Activated CD8-positive, alpha-beta T cell treated with anti-CD3 and anti-CD28 coated beads for 36 hours (primary cell): Measurements from ENCODE around the gene CCDC12. TPM values are rescaled to one million over a fixed set of nuclear protein-coding genes. Genes with fewer than 3 reads are reported as not detected.

Experiments
- ATAC-seq: fragments of 200-7000 bp; cut with Tn5 transposase; one replicate; pipeline ENCODE4 v1.10.0; 2021; ENCODE audit warnings: mild to moderate bottlenecking, moderate library complexity
- CTCF ChIA-PET: fragments of 350-600 bp; sonication (Branson Sonifier 250); formaldehyde crosslinking; loops from one replicate; lab custom pipeline; 2021; ENCODE audit warnings: antibody characterized with exemption; lab: Charles Lee
- POLR2A ChIA-PET: fragments of 350-600 bp; sonication (Branson Sonifier 250); formaldehyde crosslinking; loops from one replicate; lab custom pipeline; 2021; ENCODE audit warnings: antibody characterized with exemption; lab: Charles Lee
- DNase-seq: peaks from one replicate; pipeline ENCODE4 v3.0.0-alpha.2; 2020
- H3K27ac Mint-ChIP-seq: one replicate; pipeline ENCODE4 v1.8.0; 2021; ENCODE audit warnings: mild to moderate bottlenecking, mixed read lengths
- H3K27me3 Mint-ChIP-seq: one replicate; pipeline ENCODE4 v1.8.0; 2021; ENCODE audit warnings: mixed read lengths
- H3K36me3 Mint-ChIP-seq: one replicate; pipeline ENCODE4 v1.8.0; 2021; ENCODE audit warnings: low read depth, mixed read lengths
- H3K4me1 Mint-ChIP-seq: one replicate; pipeline ENCODE4 v1.8.0; 2021; ENCODE audit warnings: low read depth, mixed read lengths
- H3K4me3 Mint-ChIP-seq: one replicate; pipeline ENCODE4 v1.8.0; 2021; ENCODE audit warnings: mild to moderate bottlenecking, moderate library complexity, mixed read lengths
- H3K9me3 Mint-ChIP-seq: one replicate; pipeline ENCODE4 v1.8.0; 2021; ENCODE audit warnings: mixed read lengths
- CTCF ChIP-seq: fragments of 200-600 bp; IDR thresholded peaks from one replicate; pipeline ENCODE4 v1.8.0; 2022; ENCODE audit warnings: antibody characterized with exemption, mild to moderate bottlenecking
- intact Hi-C: fragments of 100-400 bp; cut with micrococcal nuclease; formaldehyde crosslinking; loops from one replicate; pipeline ENCODE4 v1.10.0; 2022
- total RNA-seq, 2 experiments: library from RNA; stranded (reverse); gene quantifications; one replicate each; pipeline ENCODE4 v1.2.3, GENCODE V29; 2021

CCDC12 gene
- total RNA-seq, 2 experiments from 2014 or later: 51.2 to 51.6 TPM

DNA sequence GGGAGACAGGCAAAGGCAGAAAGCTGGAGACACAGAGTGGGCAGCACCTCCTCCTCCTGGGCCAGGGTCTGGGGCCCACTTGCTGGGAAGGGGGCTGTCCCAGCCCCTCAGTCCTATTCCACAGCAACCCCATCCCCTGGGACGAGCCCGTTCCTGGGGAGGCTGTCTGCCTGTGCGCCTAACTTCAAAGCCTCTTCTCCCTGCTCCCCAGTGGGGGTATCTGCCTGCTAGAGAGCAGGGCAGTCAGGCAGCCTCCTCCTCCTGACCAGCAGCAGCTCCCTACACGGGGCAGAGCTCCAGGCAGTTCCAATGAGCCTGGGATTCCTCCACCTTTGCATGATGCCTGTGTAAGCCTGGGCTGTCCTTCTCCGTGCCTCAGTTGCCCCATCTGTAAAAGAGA, 92.1 kb downstream of the CCDC12 start:
- ChIA-PET POLR2A (interaction anchor here (0.6 kb wide), 1 partner anchor 146 kb away, joined by 3 read pairs; no protein-coding TSS in a partner anchor), CTCF (interaction anchor here (1.4 to 3.4 kb wide), 2 partner anchors 10 to 18 kb away, joined by 4 to 13 read pairs; no protein-coding TSS in a partner anchor)
- H3K27me3 Mint-ChIP-seq: peaks cover 41% of the 10 kb centered on the region
- ATAC-seq: no peak
- H3K36me3 Mint-ChIP-seq: no peaks in the 10 kb centered on the region
- no peak overlapping the region for H3K4me3 Mint-ChIP-seq
- no peak for TF ChIP-seq CTCF
- no peak overlapping the region for H3K27ac Mint-ChIP-seq
- intact Hi-C loops: no loop called here
- no peaks in the 10 kb centered on the region for H3K9me3 Mint-ChIP-seq
- H3K4me1 Mint-ChIP-seq: peaks cover 3% of the 10 kb centered on the region
- DNase-seq: no peak

DNA sequence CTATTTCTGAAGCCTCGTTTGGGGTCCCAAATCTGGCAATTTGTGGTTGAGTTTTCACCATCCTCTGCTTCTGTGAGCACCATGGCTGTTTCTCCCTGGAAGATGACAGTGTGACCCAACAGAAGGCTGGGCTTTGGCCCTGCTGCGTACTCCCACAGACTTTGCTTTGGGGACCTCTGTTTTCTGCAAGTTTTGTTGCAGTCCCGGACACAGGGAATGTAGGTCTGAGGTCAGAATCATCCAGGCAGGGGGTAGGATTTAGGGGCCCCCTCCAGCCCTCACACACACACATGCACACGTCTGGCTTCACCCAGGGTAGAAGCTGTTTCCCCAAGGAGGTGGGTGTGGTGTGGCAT, 92.7 kb downstream of the CCDC12 start:
- ATAC-seq: no peak
- POLR2A ChIA-PET: no interaction called here
- CTCF ChIA-PET: interaction anchor here (3.4 kb wide), 1 partner anchor 17 kb away, joined by 13 read pairs; no protein-coding TSS in a partner anchor
- Mint-ChIP-seq H3K36me3 (no peaks in the 10 kb centered on the region), H3K4me1 (peaks cover 3% of the 10 kb centered on the region), H3K9me3 (no peaks in the 10 kb centered on the region), H3K27me3 (peaks cover 43% of the 10 kb centered on the region), H3K4me3 (no peak overlapping the region), H3K27ac (no peak overlapping the region)
- no peak for TF ChIP-seq CTCF
- no peak for DNase-seq
- intact Hi-C loops: no loop called here

- Mint-ChIP-seq H3K27ac (no peak overlapping the region), H3K4me1 (peaks cover 3% of the 10 kb centered on the region), H3K4me3 (no peak overlapping the region), H3K36me3 (no peaks in the 10 kb centered on the region), H3K9me3 (no peaks in the 10 kb centered on the region), H3K27me3 (peaks cover 43% of the 10 kb centered on the region)
- no peak for TF ChIP-seq CTCF
- DNase-seq (peak; percentile 26), ATAC-seq (peak; percentile 45)
- ChIA-PET CTCF (interaction anchor here (1.4 to 3.4 kb wide), 2 partner anchors 16 to 26 kb away, joined by 3 to 13 read pairs; no protein-coding TSS in a partner anchor), POLR2A (interaction anchor here (0.6 kb wide), 1 partner anchor 14 kb away, joined by 3 read pairs; no protein-coding TSS in a partner anchor)
- intact Hi-C loops: no loop called here
Observed at GRCh38 chr3:46883054-46883829, 93.3 kb downstream of the CCDC12 start.

- DNase-seq (peak; percentile 24), ATAC-seq (no peak)
- Mint-ChIP-seq H3K27me3 (peaks cover 42% of the 10 kb centered on the region), H3K36me3 (no peaks in the 10 kb centered on the region), H3K4me3 (peak overlapping the region; percentile 53), H3K4me1 (peaks cover 3% of the 10 kb centered on the region), H3K27ac (no peak overlapping the region), H3K9me3 (no peaks in the 10 kb centered on the region)
- ChIA-PET CTCF (interaction anchor here (1.4 to 3.4 kb wide), 2 partner anchors 16 to 27 kb away, joined by 3 to 13 read pairs; no protein-coding TSS in a partner anchor), POLR2A (interaction anchor here (0.6 kb wide), 1 partner anchor 14 kb away, joined by 3 read pairs; no protein-coding TSS in a partner anchor)
- TF ChIP-seq CTCF: no peak
- intact Hi-C loops: no loop called here
Observed at GRCh38 chr3:46882377-46883053, 94.0 kb downstream of the CCDC12 start.
